Suppressor macrophage treated with lipopolysaccharide for 4 hours (primary cell): ENCODE data around the gene PRPS1L1.

ENCODE experiments used
- DNase-seq: peaks from one replicate; pipeline ENCODE4 v3.0.0-alpha.2; 2020

The PRPS1L1 gene

DNA sequence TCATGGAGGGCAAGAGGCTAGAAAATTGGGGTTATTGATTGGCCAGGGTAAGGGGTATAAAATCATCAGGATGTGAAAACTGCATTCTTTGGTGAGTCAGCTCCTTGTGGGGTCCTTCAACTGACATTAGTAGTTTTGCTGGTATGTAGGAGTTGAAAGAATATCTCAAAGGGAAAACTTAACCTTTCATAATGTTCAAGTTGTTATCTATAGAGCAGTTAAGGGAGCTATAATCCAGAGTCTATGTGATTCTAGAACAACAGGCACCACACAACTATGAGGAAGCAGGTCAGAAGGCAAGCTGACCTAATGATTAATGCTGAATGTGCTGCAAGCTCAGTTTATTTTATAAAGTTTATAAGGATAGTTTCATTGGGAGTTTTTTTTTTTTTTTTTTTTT, 13.7 kb downstream of the PRPS1L1 start:
- DNase-seq: no peak

DNA sequence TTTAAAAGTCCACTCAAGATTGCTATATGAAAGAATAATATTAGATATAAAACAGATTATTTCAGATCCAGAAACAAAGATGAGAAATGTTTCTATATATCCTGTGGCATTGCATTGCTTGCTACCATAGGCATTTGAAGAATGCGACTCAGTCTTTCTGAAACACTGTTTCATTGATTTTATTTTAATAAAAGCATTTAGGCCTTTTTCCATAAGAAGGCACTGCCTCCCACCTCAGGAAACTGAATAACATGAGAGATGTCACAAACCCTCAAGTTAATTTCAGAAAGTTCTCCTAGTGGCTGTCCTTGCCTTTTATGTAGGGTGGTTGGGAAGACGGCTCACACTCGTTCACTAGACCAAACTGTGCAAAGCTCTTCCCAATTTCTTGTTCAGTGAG, 23.3 kb downstream of the PRPS1L1 start:
- no peak for DNase-seq

DNA sequence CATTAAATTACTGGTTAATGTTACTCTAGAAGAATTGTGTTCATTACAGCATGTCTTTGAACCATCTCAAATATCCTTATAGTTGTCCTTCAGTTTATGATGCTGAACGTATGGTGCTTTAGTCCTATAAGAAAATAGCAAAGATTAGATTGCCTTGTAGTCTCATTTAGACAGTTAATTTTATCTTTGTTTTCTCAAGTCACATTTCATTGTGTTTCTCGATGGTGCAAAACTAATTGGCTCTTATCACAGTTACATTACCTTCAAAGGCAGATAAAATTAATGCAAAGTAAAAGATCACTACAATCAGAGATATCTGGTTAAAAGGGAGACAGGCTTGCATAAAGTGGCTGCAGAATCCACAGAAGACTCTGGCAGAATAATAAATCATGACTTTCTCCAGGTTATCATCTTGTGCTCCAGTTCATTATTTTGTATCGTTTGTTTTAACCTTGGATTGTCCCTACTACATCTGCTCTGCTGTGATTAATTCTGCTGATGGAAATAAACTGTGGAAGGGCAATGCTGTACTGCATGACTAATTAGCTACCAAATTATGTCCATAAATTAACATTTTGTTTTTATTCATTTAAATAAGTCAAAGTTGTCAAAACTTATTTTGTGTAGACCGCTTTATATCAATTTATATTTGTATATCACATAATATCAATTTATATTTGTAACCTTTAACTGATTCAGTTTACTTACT, 24.2 kb downstream of the PRPS1L1 start:
- DNase-seq: no peak

DNA sequence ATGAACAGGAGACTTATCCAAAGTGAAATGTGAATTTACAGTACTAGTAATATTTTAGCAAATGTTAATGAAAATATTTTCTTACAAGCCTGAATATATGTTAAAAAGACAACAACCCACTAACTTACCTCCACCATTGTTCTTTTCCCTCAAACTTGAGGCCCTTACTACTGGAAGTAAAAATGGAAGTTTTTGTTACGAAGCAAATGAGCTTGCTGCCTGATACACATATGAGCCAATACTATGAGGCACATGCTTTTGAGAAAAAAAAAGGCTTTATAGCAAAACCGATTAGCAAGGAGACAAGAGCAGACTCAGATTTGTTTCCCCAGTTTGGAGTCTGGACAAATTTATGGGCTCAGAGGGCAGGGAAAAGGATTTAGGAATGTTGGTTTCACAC, 29.0 kb downstream of the PRPS1L1 start:
- no peak for DNase-seq

- DNase-seq: no peak
These were observed 31.0 kb downstream of the PRPS1L1 start for GRCh38 chr7:17996442-17997223.

DNA sequence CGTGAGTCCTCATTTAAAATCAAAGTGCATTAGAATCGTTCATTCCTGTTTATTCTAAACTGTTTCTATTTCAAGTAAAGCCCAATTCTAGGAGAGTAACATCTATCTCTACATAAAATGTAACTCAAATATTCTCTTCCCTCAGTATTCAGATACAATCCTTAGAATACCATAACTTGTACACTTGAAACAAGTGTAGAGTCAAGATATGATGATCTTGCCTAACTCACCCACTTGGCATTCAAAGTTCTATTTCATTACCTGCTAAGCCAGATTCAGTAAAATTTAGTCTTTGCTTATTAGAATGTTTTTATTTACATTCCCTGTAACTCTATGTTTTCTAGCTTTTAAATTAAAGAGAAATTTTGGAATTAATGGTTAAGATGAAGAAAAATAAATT, 31.6 kb downstream of the PRPS1L1 start:
- no peak for DNase-seq

- DNase-seq: no peak
These were observed 33.4 kb downstream of the PRPS1L1 start for GRCh38 chr7:17994079-17994850.

GRCh38 chr7:17991866-17992648, 35.6 kb downstream of the PRPS1L1 start:
- peak; percentile 27 for DNase-seq

DNA sequence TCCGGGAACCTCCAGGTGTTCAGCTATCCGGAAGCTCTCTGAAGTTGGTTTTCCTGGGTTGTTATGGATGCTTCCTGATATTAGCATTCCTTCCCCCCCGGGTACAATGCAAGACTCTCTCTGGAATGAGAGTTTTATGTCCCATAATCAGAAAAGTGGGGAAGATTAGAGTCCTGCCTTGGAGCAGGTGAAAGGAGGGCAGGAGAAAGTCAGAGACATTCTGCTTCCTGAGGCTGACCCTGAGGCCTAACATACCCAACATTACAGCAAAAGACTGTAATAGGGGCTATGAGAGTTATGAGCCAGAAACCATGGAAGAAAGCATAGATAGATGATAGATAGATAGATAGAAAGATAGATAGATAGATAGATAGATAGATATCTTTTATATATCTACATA, 36.9 kb downstream of the PRPS1L1 start:
- DNase-seq: no peak

GRCh38 chr7:17989546-17989945, 38.1 kb downstream of the PRPS1L1 start:
- peak; percentile 43 for DNase-seq

GRCh38 chr7:17988858-17989257, 38.8 kb downstream of the PRPS1L1 start:
- no peak for DNase-seq

DNA sequence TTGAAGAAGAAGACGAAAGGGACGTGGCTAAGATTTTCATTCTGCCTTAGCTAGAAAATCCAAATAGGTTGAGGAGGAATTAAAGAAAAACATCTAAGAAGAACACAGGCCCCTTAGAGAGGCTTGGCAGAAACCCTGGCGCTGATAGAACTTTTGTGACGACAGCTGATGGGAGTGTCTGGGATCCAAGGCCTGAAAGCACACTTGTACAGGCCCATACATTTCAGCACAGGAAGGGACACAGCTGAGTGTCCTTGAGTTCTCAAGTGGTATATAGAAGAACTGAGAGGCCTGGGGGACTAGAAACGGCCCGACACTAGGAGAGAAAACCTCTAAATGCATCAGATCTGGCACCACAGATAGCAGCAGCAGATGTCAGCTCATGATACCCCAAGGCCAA, 39.5 kb downstream of the PRPS1L1 start:
- DNase-seq: no peak

DNA sequence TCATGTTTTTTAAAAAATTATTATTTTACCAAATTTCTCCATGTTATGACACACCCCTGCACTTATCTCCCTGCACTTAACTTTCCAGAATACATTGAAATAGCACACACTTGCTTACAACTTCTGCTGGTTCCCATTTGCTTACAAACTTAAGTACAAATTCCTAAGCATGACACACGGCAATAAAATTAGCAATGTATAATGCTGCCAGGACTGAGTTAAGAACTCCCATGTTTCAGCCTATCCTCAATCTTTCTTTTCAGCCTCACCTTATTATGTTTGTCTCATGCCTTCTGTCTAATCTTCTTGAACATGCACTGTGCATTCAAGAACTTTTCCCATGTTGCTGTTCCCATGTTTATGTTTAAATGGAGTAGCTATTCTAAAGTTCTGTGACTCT, 40.8 kb downstream of the PRPS1L1 start:
- DNase-seq: no peak

- no peak for DNase-seq
These were observed 42.0 kb downstream of the PRPS1L1 start for GRCh38 chr7:17985473-17986239.

- no peak for DNase-seq
These were observed 43.4 kb downstream of the PRPS1L1 start for GRCh38 chr7:17984288-17984687.

- DNase-seq: peak; percentile 73
These were observed 44.2 kb downstream of the PRPS1L1 start for GRCh38 chr7:17983221-17984062.

DNA sequence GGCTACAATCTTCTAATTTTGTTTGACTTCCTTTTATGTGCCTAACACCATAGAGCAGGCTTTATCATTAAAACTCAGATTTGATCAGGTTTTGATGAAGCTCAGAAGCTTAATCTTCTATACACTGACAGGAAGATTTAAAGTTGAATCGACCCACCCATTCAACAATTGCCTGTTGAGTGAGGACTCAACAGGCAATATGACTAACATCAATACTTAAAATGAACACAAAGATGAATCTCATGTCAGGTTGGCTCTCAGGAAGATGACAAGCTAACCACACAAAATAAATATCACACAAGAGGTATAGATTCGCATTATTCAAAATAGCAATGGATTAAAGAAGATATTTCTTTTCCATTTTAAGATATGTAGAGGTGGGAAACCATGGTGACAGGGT, 50.7 kb downstream of the PRPS1L1 start:
- no peak for DNase-seq
